Endodermal cell (in vitro differentiated cells): ENCODE results near the gene RASGEF1C. TPM values are rescaled to one million over a fixed set of nuclear protein-coding genes. Genes with fewer than 3 reads are reported as not detected.

Source experiments
- DNase-seq: peaks from one replicate; pipeline ENCODE4 v3.0.0-alpha.2; 2017
- H3K27ac ChIP-seq: 2 replicates; pipeline ENCODE4 v1.5.1; 2013; ENCODE audit warnings: mild to moderate bottlenecking, low read depth, low read length, moderate library complexity
- H3K27me3 ChIP-seq: 2 replicates; pipeline ENCODE4 v1.6.1; 2013; ENCODE audit warnings: mild to moderate bottlenecking, low read length, moderate library complexity; ENCODE audit not compliant: insufficient read depth, control insufficient read depth, poor library complexity, severe bottlenecking
- H3K36me3 ChIP-seq: 2 replicates; pipeline ENCODE4 v1.7.0; 2013; ENCODE audit warnings: mild to moderate bottlenecking, low read length, moderate library complexity; ENCODE audit not compliant: control insufficient read depth, insufficient read depth
- H3K4me1 ChIP-seq: one replicate; pipeline ENCODE4 v1.7.0; 2013; ENCODE audit warnings: low read length; ENCODE audit not compliant: control insufficient read depth, insufficient read depth
- H3K4me3 ChIP-seq: 2 replicates; pipeline ENCODE4 v1.5.1; 2013; ENCODE audit warnings: mild to moderate bottlenecking, low read length, moderate library complexity
- H3K9ac ChIP-seq: 2 replicates; pipeline ENCODE4 v1.6.1; 2013; ENCODE audit warnings: mild to moderate bottlenecking, low read length, moderate library complexity; ENCODE audit not compliant: poor library complexity, severe bottlenecking; ENCODE audit errors: extremely low read depth
- H3K9me3 ChIP-seq: 2 replicates; pipeline ENCODE4 v1.6.1; 2013; ENCODE audit warnings: mild to moderate bottlenecking, low read length, moderate library complexity; ENCODE audit not compliant: control insufficient read depth
- H3K27ac Mint-ChIP-seq: 2 replicates; pipeline ENCODE4 v1.8.0; 2020; ENCODE audit warnings: mixed read lengths
- H3K27me3 Mint-ChIP-seq: 2 replicates; pipeline ENCODE4 v1.8.0; 2021; ENCODE audit warnings: mild to moderate bottlenecking, mixed read lengths; ENCODE audit not compliant: insufficient read depth
- H3K36me3 Mint-ChIP-seq: 2 replicates; pipeline ENCODE4 v1.8.0; 2020; ENCODE audit warnings: low read depth, mixed read lengths
- H3K4me1 Mint-ChIP-seq: 2 replicates; pipeline ENCODE4 v1.8.0; 2020; ENCODE audit warnings: mixed read lengths
- H3K4me3 Mint-ChIP-seq: 2 replicates; pipeline ENCODE4 v1.8.0; 2020; ENCODE audit warnings: mild to moderate bottlenecking, moderate library complexity, mixed read lengths
- H3K9me3 Mint-ChIP-seq: 2 replicates; pipeline ENCODE4 v1.8.0; 2020; ENCODE audit warnings: mild to moderate bottlenecking, mixed read lengths
- CTCF ChIP-seq: fragments of 200-600 bp; sonication (generic); conservative IDR thresholded peaks from 2 replicates; pipeline ENCODE4 v1.5.0; 2021; ENCODE audit warnings: antibody characterized with exemption, mild to moderate bottlenecking
- WGBS, 2 experiments: methylation state at CpG; one replicate each; pipeline versions ENCODE4 v1.1.5 to v1.1.7; 2013; ENCODE audit warnings: missing lambda C conversion rate in 2 of 2, mixed read lengths in 1 of 2; ENCODE audit not compliant: insufficient coverage in 1 of 2, insufficient read length in 1 of 2; 5-methylcytosine and 5-hydroxymethylcytosine counted together
- total RNA-seq, 2 donors: library from RNA; stranded (reverse); fragmentation: NEBNext Ultra II Directional in 1 of 2; extraction: Animal tissue kit (Norgen Biotek cat#: 25700) in 1 of 2; gene quantifications; 2 replicates in 1 of 2; 3 replicates in 1 of 2; pipeline ENCODE4 v1.2.1, GENCODE V29; 2021

RASGEF1C gene
- total RNA-seq, 2 donors from 2014 or later: 0.62 to 0.75 TPM

- no peak for TF ChIP-seq CTCF
- H3K4me3 ChIP-seq: peak overlapping the region; percentile 86
- peaks cover 12% of the 10 kb centered on the region for H3K36me3 Mint-ChIP-seq
- H3K9me3 Mint-ChIP-seq: peaks cover 10% of the 10 kb centered on the region
- H3K27me3 ChIP-seq: peaks cover 8% of the 10 kb centered on the region
- H3K27ac ChIP-seq: no peak overlapping the region
- peak overlapping the region; percentile 92 for H3K4me3 Mint-ChIP-seq
- peaks cover 43% of the 10 kb centered on the region for H3K4me1 Mint-ChIP-seq
- peaks cover 10% of the 10 kb centered on the region for H3K27me3 Mint-ChIP-seq
- peak overlapping the region; percentile 34 for H3K27ac Mint-ChIP-seq
- no peak for DNase-seq
- H3K9me3 ChIP-seq: peaks cover 8% of the 10 kb centered on the region
- peaks cover 25% of the 10 kb centered on the region for H3K36me3 ChIP-seq
- 11 to 32% methylated on average over 3 to 4 of the region's 4 CpGs for WGBS, 2 experiments
- no peaks in the 10 kb centered on the region for H3K4me1 ChIP-seq
- peak overlapping the region; percentile 81 for H3K9ac ChIP-seq
Measured at GRCh38 chr5:180067986-180068385, 141.0 kb downstream of the RASGEF1C start.

- peak overlapping the region; percentile 59 for H3K4me3 ChIP-seq
- peak overlapping the region; percentile 21 for H3K4me3 Mint-ChIP-seq
- peak overlapping the region; percentile 81 for H3K27ac Mint-ChIP-seq
- peaks cover 13% of the 10 kb centered on the region for H3K36me3 Mint-ChIP-seq
- H3K4me1 ChIP-seq: peaks cover 16% of the 10 kb centered on the region
- peaks cover 56% of the 10 kb centered on the region for H3K4me1 Mint-ChIP-seq
- no peaks in the 10 kb centered on the region for H3K27me3 Mint-ChIP-seq
- WGBS, 2 experiments: 91 to 97% methylated on average over 7 of the region's 7 CpGs
- DNase-seq: no peak
- H3K9me3 ChIP-seq: no peaks in the 10 kb centered on the region
- H3K27me3 ChIP-seq: no peaks in the 10 kb centered on the region
- no peaks in the 10 kb centered on the region for H3K9me3 Mint-ChIP-seq
- peaks cover 41% of the 10 kb centered on the region for H3K36me3 ChIP-seq
- peak overlapping the region; percentile 27 for H3K27ac ChIP-seq
- no peak for TF ChIP-seq CTCF
- H3K9ac ChIP-seq: peak overlapping the region; percentile 44
Measured at GRCh38 chr5:180060192-180060591, 148.8 kb downstream of the RASGEF1C start.

GRCh38 chr5:180059326-180059725 lies 149.7 kb downstream of the RASGEF1C start:
- peak overlapping the region; percentile 59 for H3K4me3 ChIP-seq
- H3K9me3 ChIP-seq: no peaks in the 10 kb centered on the region
- H3K27me3 ChIP-seq: no peaks in the 10 kb centered on the region
- DNase-seq: peak; percentile 41
- Mint-ChIP-seq H3K4me1 (peaks cover 55% of the 10 kb centered on the region), H3K36me3 (peaks cover 13% of the 10 kb centered on the region), H3K9me3 (no peaks in the 10 kb centered on the region), H3K27me3 (no peaks in the 10 kb centered on the region), H3K27ac (peak overlapping the region; percentile 81), H3K4me3 (peak overlapping the region; percentile 21)
- H3K36me3 ChIP-seq: peaks cover 38% of the 10 kb centered on the region
- H3K9ac ChIP-seq: peak overlapping the region; percentile 3
- peaks cover 16% of the 10 kb centered on the region for H3K4me1 ChIP-seq
- peak overlapping the region; percentile 27 for H3K27ac ChIP-seq
- whole genome bisulfite sequencing, 2 experiments: 60 to 68% methylated on average over 4 to 6 of the region's 6 CpGs
- no peak for TF ChIP-seq CTCF
